CD4-positive, alpha-beta T cell treated with Interleukin-2 at 100 ng/mL for 4 hours (primary cell): ENCODE data around the gene LY6G6C.

Experiments
- DNase-seq: peaks from one replicate; pipeline ENCODE4 v3.0.0-alpha.2; 2020; ENCODE audit warnings: low spot score

LY6G6C gene

GRCh38 chr6:31741815-31742214 is 20.3 kb upstream of the LY6G6C start:
- no peak for DNase-seq

- DNase-seq, result peak; percentile 30
Observed at GRCh38 chr6:31740397-31741223, 19.1 kb upstream of the LY6G6C start.

- peak; percentile 97 for DNase-seq
Observed at GRCh38 chr6:31739639-31740396, 18.3 kb upstream of the LY6G6C start, which contains the start of gene MSH5. TSS of gene MSH5 (plus strand) at chr6:31740005. CDS start at chr6:31740467, 462 bp downstream.

GRCh38 chr6:31737991-31738979 is 16.7 kb upstream of the LY6G6C start:
- peak; percentile 71 for DNase-seq

GRCh38 chr6:31737315-31737990 is 15.9 kb upstream of the LY6G6C start:
- DNase-seq, result no peak

- DNase-seq, result no peak
Observed at GRCh38 chr6:31736768-31737314, 15.3 kb upstream of the LY6G6C start.

GRCh38 chr6:31736021-31736767 is 14.6 kb upstream of the LY6G6C start, which contains the start of gene CLIC1:
TSS of gene CLIC1 (minus strand) at chr6:31736530. CDS start at chr6:31736300, 230 bp downstream.
- peak; percentile 75 for DNase-seq

- DNase-seq, result peak; percentile 80
Observed at GRCh38 chr6:31734821-31735406, 13.4 kb upstream of the LY6G6C start.

- DNase-seq, result no peak
Observed at GRCh38 chr6:31734247-31734820, 12.8 kb upstream of the LY6G6C start.

GRCh38 chr6:31733734-31734133 is 12.2 kb upstream of the LY6G6C start:
- DNase-seq, result no peak

GRCh38 chr6:31732029-31732428 is 10.5 kb upstream of the LY6G6C start:
- no peak for DNase-seq

GRCh38 chr6:31730631-31731086 is 9.1 kb upstream of the LY6G6C start:
- no peak for DNase-seq

GRCh38 chr6:31729979-31730630 is 8.6 kb upstream of the LY6G6C start:
- peak; percentile 64 for DNase-seq

GRCh38 chr6:31729515-31729978 is 8.0 kb upstream of the LY6G6C start:
- peak; percentile 83 for DNase-seq

GRCh38 chr6:31728767-31729514 is 7.4 kb upstream of the LY6G6C start, which contains the start of gene DDAH2:
TSS of gene DDAH2 (minus strand) at chr6:31729299. CDS start at chr6:31729161, 138 bp downstream.
- DNase-seq, result no peak

GRCh38 chr6:31727717-31728671 is 6.4 kb upstream of the LY6G6C start:
- no peak for DNase-seq
